ENCODE data around the gene KLK10.

KLK10 gene

GRCh38 chr19:51036519-51036918, 17.0 kb upstream of the KLK10 start:
- H3K4me3 ChIP-seq (ENCODE audit: low read length) = no peak overlapping the region
- no peak for TF ChIP-seq CTCF (conservative IDR thresholded peaks at IDR 0.05; ENCODE audit: low read length)
- no peak for DNase-seq (ENCODE audit: low read depth)

GRCh38 chr19:51034704-51035103, 15.2 kb upstream of the KLK10 start, which contains the start of gene KLK12:
KLK12 (minus strand) TSS chr19:51035002; CDS start chr19:51034621, 381 bp downstream.
- TF ChIP-seq CTCF (conservative IDR thresholded peaks at IDR 0.05; ENCODE audit: low read length) = no peak
- no peak within 1 kb of the TSS for H3K4me3 ChIP-seq (ENCODE audit: low read length)
- DNase-seq (ENCODE audit: low read depth) = no peak

- no peak overlapping the region for H3K4me3 ChIP-seq (ENCODE audit: low read length)
- DNase-seq (ENCODE audit: low read depth) = no peak
- TF ChIP-seq CTCF (conservative IDR thresholded peaks at IDR 0.05; ENCODE audit: low read length) = no peak
These were observed 12.3 kb upstream of the KLK10 start for GRCh38 chr19:51031880-51032225.

- DNase-seq (ENCODE audit: low read depth) = no peak
- H3K4me3 ChIP-seq (ENCODE audit: low read length) = no peak overlapping the region
- TF ChIP-seq CTCF (conservative IDR thresholded peaks at IDR 0.05; ENCODE audit: low read length) = no peak
These were observed 11.8 kb upstream of the KLK10 start for GRCh38 chr19:51031220-51031879.

GRCh38 chr19:51030631-51031030, 11.1 kb upstream of the KLK10 start:
- DNase-seq (ENCODE audit: low read depth) = no peak
- TF ChIP-seq CTCF (conservative IDR thresholded peaks at IDR 0.05; ENCODE audit: low read length) = no peak
- no peak overlapping the region for H3K4me3 ChIP-seq (ENCODE audit: low read length)

- TF ChIP-seq CTCF (conservative IDR thresholded peaks at IDR 0.05; ENCODE audit: low read length) = no peak
- H3K4me3 ChIP-seq (ENCODE audit: low read length) = no peak overlapping the region
- DNase-seq (ENCODE audit: low read depth) = no peak
These were observed 10.2 kb upstream of the KLK10 start for GRCh38 chr19:51029718-51030117.

GRCh38 chr19:51027873-51028272, 8.4 kb upstream of the KLK10 start:
- no peak overlapping the region for H3K4me3 ChIP-seq (ENCODE audit: low read length)
- DNase-seq (ENCODE audit: low read depth) = no peak
- TF ChIP-seq CTCF (conservative IDR thresholded peaks at IDR 0.05; ENCODE audit: low read length) = no peak
